H9 (cell line): ENCODE data around the gene MEGF10. TPM values are rescaled to one million over a fixed set of nuclear protein-coding genes. Genes with fewer than 3 reads are reported as not detected.

Source experiments
- DNase-seq: peaks from one replicate; pipeline ENCODE4 v3.0.0-alpha.2; 2017
- H2AFZ ChIP-seq: one replicate; pipeline ENCODE4 v1.6.1; 2013; ENCODE audit warnings: mild to moderate bottlenecking, low read length, control low read depth, moderate library complexity
- H2AK5ac ChIP-seq: 2 replicates; pipeline ENCODE4 v1.6.1; 2013; ENCODE audit warnings: low read length, control low read depth, mixed read lengths; ENCODE audit not compliant: insufficient read length
- H2BK120ac ChIP-seq: one replicate; pipeline ENCODE4 v1.6.1; 2013; ENCODE audit warnings: low read depth, mild to moderate bottlenecking, low read length, control low read depth, inconsistent platforms; ENCODE audit not compliant: poor library complexity, severe bottlenecking
- H2BK12ac ChIP-seq: 2 replicates; pipeline ENCODE4 v1.6.1; 2013; ENCODE audit warnings: low read length, control low read depth, mixed read lengths, low read depth; ENCODE audit not compliant: insufficient read length
- H2BK15ac ChIP-seq: 2 replicates; pipeline ENCODE4 v1.6.1; 2013; ENCODE audit warnings: low read depth, low read length, control low read depth
- H2BK20ac ChIP-seq: one replicate; pipeline ENCODE4 v1.6.1; 2013; ENCODE audit warnings: low read depth, mild to moderate bottlenecking, low read length, control low read depth, inconsistent platforms; ENCODE audit not compliant: poor library complexity, severe bottlenecking
- H2BK5ac ChIP-seq: 2 replicates; pipeline ENCODE4 v1.6.1; 2013; ENCODE audit warnings: low read length, control low read depth, mixed read lengths; ENCODE audit not compliant: insufficient read length
- H3K14ac ChIP-seq: 2 replicates; pipeline ENCODE4 v1.6.1; 2013; ENCODE audit warnings: low read length, control low read depth; ENCODE audit not compliant: insufficient read depth
- H3K18ac ChIP-seq: 2 replicates; pipeline ENCODE4 v1.6.1; 2013; ENCODE audit warnings: low read depth, mild to moderate bottlenecking, mixed read lengths, low read length, control low read depth; ENCODE audit not compliant: insufficient read length
- H3K23ac ChIP-seq: 2 replicates; pipeline ENCODE4 v1.6.1; 2013; ENCODE audit warnings: low read length, control low read depth, mixed read lengths, low read depth; ENCODE audit not compliant: insufficient read length
- H3K23me2 ChIP-seq: 2 replicates; pipeline ENCODE4 v1.6.1; 2013; ENCODE audit warnings: low read depth, mild to moderate bottlenecking, mixed read lengths, low read length, control low read depth; ENCODE audit not compliant: insufficient read length, poor library complexity, severe bottlenecking
- H3K27ac ChIP-seq: 2 replicates; pipeline ENCODE4 v1.5.1; 2013; ENCODE audit warnings: low read length, control low read depth, mixed read lengths, low read depth; ENCODE audit not compliant: insufficient read length
- H3K27me3 ChIP-seq: 2 replicates; pipeline ENCODE4 v1.6.1; 2013; ENCODE audit warnings: low read length, control low read depth, inconsistent platforms; ENCODE audit not compliant: insufficient read depth
- H3K4ac ChIP-seq: 2 replicates; pipeline ENCODE4 v1.6.1; 2013; ENCODE audit warnings: low read depth, mild to moderate bottlenecking, control low read depth, inconsistent platforms, low read length, moderate library complexity
- H3K4me1 ChIP-seq: 2 replicates; pipeline ENCODE4 v1.6.1; 2013; ENCODE audit warnings: low read length, control low read depth, inconsistent platforms; ENCODE audit not compliant: insufficient read depth
- H3K4me2 ChIP-seq: 2 replicates; pipeline ENCODE4 v1.6.1; 2013; ENCODE audit warnings: low read length, control low read depth, mixed read lengths; ENCODE audit not compliant: insufficient read length, insufficient read depth
- H3K56ac ChIP-seq: 2 replicates; pipeline ENCODE4 v1.6.1; 2013; ENCODE audit warnings: low read depth, mild to moderate bottlenecking, mixed read lengths, low read length, control low read depth; ENCODE audit not compliant: insufficient read length
- H3K79me1 ChIP-seq: 2 replicates; pipeline ENCODE4 v1.6.1; 2013; ENCODE audit warnings: low read depth, mild to moderate bottlenecking, moderate library complexity, low read length, control low read depth, inconsistent platforms; ENCODE audit not compliant: insufficient read depth, poor library complexity, severe bottlenecking
- H3K79me2 ChIP-seq: 2 replicates; pipeline ENCODE4 v1.6.1; 2013; ENCODE audit warnings: low read length, control low read depth, inconsistent platforms; ENCODE audit not compliant: insufficient read depth
- H3K9ac ChIP-seq: 2 replicates; pipeline ENCODE4 v1.6.1; 2013; ENCODE audit warnings: low read length, control low read depth, mixed read lengths; ENCODE audit not compliant: insufficient read length; ENCODE audit errors: extremely low read depth
- H3K9me3 ChIP-seq: one replicate; pipeline ENCODE4 v1.6.1; 2013; ENCODE audit warnings: low read depth, low read length, inconsistent platforms; ENCODE audit not compliant: control insufficient read depth
- H3T11ph ChIP-seq: one replicate; pipeline ENCODE4 v1.6.1; 2013; ENCODE audit warnings: mild to moderate bottlenecking, low read length, control low read depth, inconsistent platforms
- H4K20me1 ChIP-seq: one replicate; pipeline ENCODE4 v1.6.1; 2013; ENCODE audit not compliant: control insufficient read depth, insufficient read length, insufficient read depth
- H4K5ac ChIP-seq: 2 replicates; pipeline ENCODE4 v1.6.1; 2013; ENCODE audit warnings: low read depth, mild to moderate bottlenecking, mixed read lengths, low read length, control low read depth; ENCODE audit not compliant: insufficient read length
- H4K8ac ChIP-seq: replicated peaks from 2 replicates; pipeline ENCODE4 v1.6.1; 2013; ENCODE audit warnings: low read length, control low read depth, mixed read lengths, low read depth; ENCODE audit not compliant: insufficient read length
- H4K91ac ChIP-seq: 2 replicates; pipeline ENCODE4 v1.6.1; 2013; ENCODE audit warnings: low read depth, mild to moderate bottlenecking, moderate library complexity, mixed read lengths, low read length, control low read depth; ENCODE audit not compliant: insufficient read length
- H3K27ac Mint-ChIP-seq, 3 experiments: 2 replicates in 2 of 3; 3 replicates in 1 of 3; pipeline ENCODE4 v1.8.0; 2020 to 2021; ENCODE audit warnings: mixed read lengths in 3 of 3, mild to moderate bottlenecking in 1 of 3, moderate library complexity in 1 of 3
- H3K27me3 Mint-ChIP-seq: 2 replicates; pipeline ENCODE4 v1.8.0; 2021; ENCODE audit warnings: low read depth, mild to moderate bottlenecking, moderate library complexity, mixed read lengths
- H3K36me3 Mint-ChIP-seq, 3 experiments: 2 replicates in 2 of 3; 3 replicates in 1 of 3; pipeline ENCODE4 v1.8.0; 2020 to 2021; ENCODE audit warnings: low read depth in 3 of 3, mixed read lengths in 3 of 3; ENCODE audit not compliant: insufficient read depth in 1 of 3
- H3K4me1 Mint-ChIP-seq, 2 experiments: 2 replicates each; pipeline ENCODE4 v1.8.0; 2020; ENCODE audit warnings: mixed read lengths in 2 of 2
- H3K4me3 Mint-ChIP-seq, 2 experiments: 2 replicates in 1 of 2; 3 replicates in 1 of 2; pipeline ENCODE4 v1.8.0; 2020 to 2021; ENCODE audit warnings: mild to moderate bottlenecking in 2 of 2, mixed read lengths in 2 of 2, moderate library complexity in 1 of 2
- H3K9me3 Mint-ChIP-seq, 2 experiments: 2 replicates in 1 of 2; 3 replicates in 1 of 2; pipeline ENCODE4 v1.8.0; 2020; ENCODE audit warnings: mild to moderate bottlenecking in 2 of 2, mixed read lengths in 2 of 2, moderate library complexity in 1 of 2
- CTCF ChIP-seq: fragments of 200-600 bp; sonication (generic); conservative IDR thresholded peaks from 3 replicates; pipeline ENCODE4 v1.8.0; 2021; ENCODE audit warnings: antibody characterized with exemption, mild to moderate bottlenecking
- WGBS: extraction: QIAGEN DNeasy Blood & Tissue Kit; methylation state at CpG from one replicate; pipeline ENCODE4 v1.1.7; 2013; ENCODE audit warnings: missing lambda C conversion rate, low lambda C conversion rate, mixed read lengths; ENCODE audit not compliant: insufficient read length; ENCODE audit errors: extremely low coverage; 5-methylcytosine and 5-hydroxymethylcytosine counted together
- total RNA-seq: library from RNA; stranded (reverse); gene quantifications from 2 replicates; pipeline ENCODE4 v1.2.1, GENCODE V29; 2021

The MEGF10 gene
- total RNA-seq, 1 experiment from 2014 or later: 36.5 TPM

- Mint-ChIP-seq H3K27me3 (no peaks in the 10 kb centered on the region), H3K36me3 (peaks cover 0 to 4% (median 0%) of the 10 kb centered on the region in 3 experiments; a peak in 1 of 7 replicates), H3K9me3 (no peaks in the 10 kb centered on the region), H3K4me3 (no peak overlapping the region), H3K27ac (no peak overlapping the region; a peak in 1 of 7 replicates), H3K4me1 (peaks cover 13 to 18% of the 10 kb centered on the region in 2 experiments)
- H3K23ac ChIP-seq: no peak overlapping the region
- no peak overlapping the region for H2BK120ac ChIP-seq
- no peak overlapping the region for H4K5ac ChIP-seq
- DNase-seq: no peak
- H3T11ph ChIP-seq: no peak overlapping the region
- no peak for TF ChIP-seq CTCF
- H3K9ac ChIP-seq: no peak overlapping the region
- no peak overlapping the region for H2BK15ac ChIP-seq
- no peak overlapping the region for H4K8ac ChIP-seq
- no peak overlapping the region for H3K4me2 ChIP-seq
- H3K23me2 ChIP-seq: no peaks in the 10 kb centered on the region
- H3K56ac ChIP-seq: no peak overlapping the region
- no peaks in the 10 kb centered on the region for H4K20me1 ChIP-seq
- H3K14ac ChIP-seq: no peak overlapping the region
- no CpG with 5 or more reads among the region's 4 CpGs for WGBS
- no peaks in the 10 kb centered on the region for H3K9me3 ChIP-seq
- H2BK20ac ChIP-seq: no peak overlapping the region
- no peak overlapping the region for H3K27ac ChIP-seq
- H3K18ac ChIP-seq: no peak overlapping the region
- no peak overlapping the region for H2BK12ac ChIP-seq
- H2AFZ ChIP-seq: no peak overlapping the region
- no peak overlapping the region for H2BK5ac ChIP-seq
- no peak overlapping the region for H4K91ac ChIP-seq
- H3K4ac ChIP-seq: no peak overlapping the region
- no peaks in the 10 kb centered on the region for H3K4me1 ChIP-seq
- H3K79me1 ChIP-seq: no peaks in the 10 kb centered on the region
- no peak overlapping the region for H2AK5ac ChIP-seq
- H3K79me2 ChIP-seq: no peaks in the 10 kb centered on the region
- H3K27me3 ChIP-seq: no peaks in the 10 kb centered on the region
These were observed 63.2 kb downstream of the MEGF10 start for GRCh38 chr5:127353796-127354195.
